Measurements from ENCODE around the gene ARHGEF3.

ARHGEF3 gene

DNA sequence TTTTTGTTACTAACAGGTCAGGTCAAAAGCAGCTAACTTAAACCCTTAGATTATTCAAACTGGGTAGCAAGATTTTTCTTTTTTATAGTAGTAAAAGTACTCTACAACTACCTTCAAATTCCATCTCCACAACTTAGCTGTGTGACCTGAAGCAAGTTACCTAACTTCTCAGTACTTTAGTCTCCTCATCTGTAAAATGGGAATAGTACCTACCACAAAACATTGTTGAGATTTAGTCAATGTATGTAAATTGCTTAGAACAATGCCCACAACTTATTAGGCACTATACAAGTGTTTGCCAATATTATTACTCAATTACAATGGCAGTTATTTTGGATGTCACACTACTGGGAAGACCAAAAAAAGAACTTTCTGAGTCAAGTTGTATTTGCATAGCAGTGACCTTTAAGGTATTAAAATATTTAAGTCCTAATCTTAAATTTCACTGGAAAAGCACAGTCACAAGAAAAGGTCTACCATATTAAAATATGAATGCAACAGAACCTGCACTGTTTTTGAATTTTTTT lies 121.6 kb downstream of the ARHGEF3 start:
- Histone ChIP-seq H3K9me3 (ENCODE audit: control insufficient read depth in 2 of 2, low read length in 2 of 2) (no peaks in the 10 kb centered on the region), H3K9ac (ENCODE audit: low read length in 2 of 2) (no peak overlapping the region), H3K27ac (ENCODE audit: low read length) (no peak overlapping the region), H3K36me3 (ENCODE audit: control insufficient read depth in 2 of 2, insufficient read depth in 2 of 2, low read length in 2 of 2) (no peaks in the 10 kb centered on the region), H3K27me3 (ENCODE audit: control insufficient read depth in 1 of 2, insufficient read depth in 2 of 2, low read length in 2 of 2) (no peaks in the 10 kb centered on the region), H3K4me3 (ENCODE audit: low read length in 2 of 2) (no peak overlapping the region), H3K4me1 (ENCODE audit: control insufficient read depth, insufficient read depth, low read length) (peaks cover 4% of the 10 kb centered on the region)
